ENCODE results near the gene MID1. TPM values are rescaled to one million over a fixed set of nuclear protein-coding genes. Genes with fewer than 3 reads are reported as not detected.

MID1 gene
- total RNA-seq, 1 donor from 2014 or later = 0.34 TPM

DNA sequence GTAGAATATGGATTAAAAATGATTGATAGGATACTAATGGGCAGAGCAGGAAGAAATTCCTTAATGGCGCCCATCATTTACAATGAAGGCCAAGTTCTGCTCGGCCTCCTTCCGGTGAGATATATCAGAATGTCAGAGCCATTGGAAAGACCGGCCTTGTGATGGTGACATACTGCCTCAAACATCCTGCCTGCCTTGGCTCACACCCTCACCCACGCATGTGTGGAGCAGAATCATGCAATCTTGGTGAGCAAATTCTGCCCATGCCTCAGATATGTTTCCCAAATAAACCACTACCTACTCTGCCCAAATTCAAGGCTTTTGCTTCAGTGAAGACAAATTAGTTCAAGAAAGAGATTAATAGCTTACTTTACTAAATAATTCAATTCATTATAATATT, 163.3 kb downstream of the MID1 start:
- H3K27me3 Mint-ChIP-seq (ENCODE audit: low read depth) = no peaks in the 10 kb centered on the region
- no peak overlapping the region for H3K4me3 Mint-ChIP-seq (ENCODE audit: low read depth)
- no peaks in the 10 kb centered on the region for H3K36me3 Mint-ChIP-seq (ENCODE audit: low read depth)
- no peaks in the 10 kb centered on the region for H3K4me1 Mint-ChIP-seq (ENCODE audit: low read depth)
- peaks cover 3% of the 10 kb centered on the region for H3K9me3 Mint-ChIP-seq
- intact Hi-C loops (cut with micrococcal nuclease) = no loop called here
- no peak for DNase-seq (ENCODE audit: low spot score)
- no peak overlapping the region for H3K27ac Mint-ChIP-seq

GRCh38 chrX:10453945-10454344, 166.4 kb downstream of the MID1 start:
- Mint-ChIP-seq H3K4me1 (ENCODE audit: low read depth) (no peaks in the 10 kb centered on the region), H3K36me3 (ENCODE audit: low read depth) (no peaks in the 10 kb centered on the region), H3K27me3 (ENCODE audit: low read depth) (no peaks in the 10 kb centered on the region), H3K4me3 (ENCODE audit: low read depth) (no peak overlapping the region), H3K27ac (no peak overlapping the region), H3K9me3 (peaks cover 3% of the 10 kb centered on the region)
- intact Hi-C loops (cut with micrococcal nuclease) = no loop called here
- DNase-seq (ENCODE audit: low spot score) = no peak

- Mint-ChIP-seq H3K4me1 (ENCODE audit: low read depth) (no peaks in the 10 kb centered on the region), H3K4me3 (ENCODE audit: low read depth) (no peak overlapping the region), H3K36me3 (ENCODE audit: low read depth) (no peaks in the 10 kb centered on the region), H3K27ac (no peak overlapping the region), H3K9me3 (peaks cover 3% of the 10 kb centered on the region), H3K27me3 (ENCODE audit: low read depth) (no peaks in the 10 kb centered on the region)
- intact Hi-C loops (cut with micrococcal nuclease) = no loop called here
- no peak for DNase-seq (ENCODE audit: low spot score)
These were observed 169.4 kb downstream of the MID1 start for GRCh38 chrX:10450959-10451355.

GRCh38 chrX:10450229-10450958, 170.0 kb downstream of the MID1 start:
- Mint-ChIP-seq H3K27me3 (ENCODE audit: low read depth) (no peaks in the 10 kb centered on the region), H3K4me3 (ENCODE audit: low read depth) (no peak overlapping the region), H3K9me3 (peaks cover 3% of the 10 kb centered on the region), H3K27ac (no peak overlapping the region), H3K36me3 (ENCODE audit: low read depth) (no peaks in the 10 kb centered on the region), H3K4me1 (ENCODE audit: low read depth) (no peaks in the 10 kb centered on the region)
- DNase-seq (ENCODE audit: low spot score) = no peak
- intact Hi-C loops (cut with micrococcal nuclease) = no loop called here

GRCh38 chrX:10447564-10448214, 172.7 kb downstream of the MID1 start:
- no peak for DNase-seq (ENCODE audit: low spot score)
- H3K27ac Mint-ChIP-seq = no peak overlapping the region
- H3K36me3 Mint-ChIP-seq (ENCODE audit: low read depth) = no peaks in the 10 kb centered on the region
- intact Hi-C loops (cut with micrococcal nuclease) = no loop called here
- no peak overlapping the region for H3K4me3 Mint-ChIP-seq (ENCODE audit: low read depth)
- H3K4me1 Mint-ChIP-seq (ENCODE audit: low read depth) = no peaks in the 10 kb centered on the region
- no peaks in the 10 kb centered on the region for H3K9me3 Mint-ChIP-seq
- no peaks in the 10 kb centered on the region for H3K27me3 Mint-ChIP-seq (ENCODE audit: low read depth)

DNA sequence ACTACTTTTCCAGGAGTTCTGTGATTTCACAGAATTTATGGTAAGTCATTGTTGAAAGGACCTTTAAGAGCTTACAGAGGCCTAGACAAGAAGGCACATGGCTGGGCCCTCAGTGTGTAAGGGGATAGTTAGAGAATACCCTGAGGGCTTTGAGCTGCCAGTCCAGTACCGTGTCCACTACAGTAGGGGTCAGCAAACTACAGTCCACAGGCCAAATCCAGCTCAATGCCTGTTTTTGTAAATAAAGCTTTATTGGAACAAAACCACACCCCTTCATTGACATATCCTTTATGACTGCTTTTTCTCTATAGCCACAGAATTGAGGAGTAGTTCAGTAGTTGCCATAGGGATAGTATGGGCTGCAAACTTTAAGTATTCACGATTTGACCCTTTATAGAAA, 176.2 kb downstream of the MID1 start:
- Mint-ChIP-seq H3K4me1 (ENCODE audit: low read depth) (no peaks in the 10 kb centered on the region), H3K27ac (no peak overlapping the region), H3K4me3 (ENCODE audit: low read depth) (no peak overlapping the region), H3K9me3 (no peaks in the 10 kb centered on the region), H3K27me3 (ENCODE audit: low read depth) (no peaks in the 10 kb centered on the region), H3K36me3 (ENCODE audit: low read depth) (no peaks in the 10 kb centered on the region)
- intact Hi-C loops (cut with micrococcal nuclease) = no loop called here
- DNase-seq (ENCODE audit: low spot score) = no peak

GRCh38 chrX:10441464-10441863, 178.9 kb downstream of the MID1 start:
- Mint-ChIP-seq H3K36me3 (ENCODE audit: low read depth) (no peaks in the 10 kb centered on the region), H3K27ac (no peak overlapping the region), H3K4me1 (ENCODE audit: low read depth) (no peaks in the 10 kb centered on the region), H3K4me3 (ENCODE audit: low read depth) (no peak overlapping the region), H3K27me3 (ENCODE audit: low read depth) (no peaks in the 10 kb centered on the region), H3K9me3 (no peaks in the 10 kb centered on the region)
- intact Hi-C loops (cut with micrococcal nuclease) = no loop called here
- DNase-seq (ENCODE audit: low spot score) = no peak

DNA sequence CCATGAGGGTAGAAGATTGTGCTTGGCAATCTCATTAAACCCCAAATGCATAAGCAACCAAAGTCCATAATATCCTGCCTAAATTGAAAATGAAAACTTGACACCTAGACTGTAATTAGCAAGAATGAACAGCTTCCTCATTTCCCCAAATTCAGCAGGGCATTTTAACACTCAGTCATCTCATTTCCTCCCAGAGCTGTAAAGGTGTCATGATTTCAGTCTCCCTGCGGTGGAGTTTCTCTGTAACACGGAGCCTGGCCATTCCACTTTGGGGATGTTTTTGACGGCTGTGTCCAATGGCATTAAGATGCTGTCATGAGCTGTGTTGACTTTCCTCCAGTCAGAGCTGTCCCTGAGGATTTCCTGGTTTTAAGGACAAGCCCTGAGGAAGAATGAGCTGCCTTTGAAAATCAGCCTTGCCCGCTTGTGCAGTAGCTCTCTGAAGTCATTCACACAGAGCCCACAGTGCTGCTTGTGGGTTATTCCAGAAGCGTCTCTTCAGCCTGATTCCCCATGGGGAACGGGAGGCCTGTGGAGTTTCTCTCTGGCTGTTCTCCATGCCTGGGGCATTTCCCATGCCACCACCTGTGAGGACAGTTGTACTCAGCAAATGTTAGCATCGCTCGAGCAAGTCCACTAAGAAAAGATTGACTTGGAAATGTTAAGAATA, 187.0 kb downstream of the MID1 start:
- Mint-ChIP-seq H3K9me3 (no peaks in the 10 kb centered on the region), H3K27ac (no peak overlapping the region), H3K4me1 (ENCODE audit: low read depth) (no peaks in the 10 kb centered on the region), H3K4me3 (ENCODE audit: low read depth) (no peak overlapping the region), H3K36me3 (ENCODE audit: low read depth) (no peaks in the 10 kb centered on the region), H3K27me3 (ENCODE audit: low read depth) (no peaks in the 10 kb centered on the region)
- DNase-seq (ENCODE audit: low spot score) = no peak
- intact Hi-C loops (cut with micrococcal nuclease) = no loop called here

GRCh38 chrX:10429908-10430307, 190.5 kb downstream of the MID1 start:
- Mint-ChIP-seq H3K4me3 (ENCODE audit: low read depth) (no peak overlapping the region), H3K4me1 (ENCODE audit: low read depth) (no peaks in the 10 kb centered on the region), H3K9me3 (no peaks in the 10 kb centered on the region), H3K27me3 (ENCODE audit: low read depth) (no peaks in the 10 kb centered on the region), H3K27ac (no peak overlapping the region), H3K36me3 (ENCODE audit: low read depth) (no peaks in the 10 kb centered on the region)
- intact Hi-C loops (cut with micrococcal nuclease) = no loop called here
- no peak for DNase-seq (ENCODE audit: low spot score)

DNA sequence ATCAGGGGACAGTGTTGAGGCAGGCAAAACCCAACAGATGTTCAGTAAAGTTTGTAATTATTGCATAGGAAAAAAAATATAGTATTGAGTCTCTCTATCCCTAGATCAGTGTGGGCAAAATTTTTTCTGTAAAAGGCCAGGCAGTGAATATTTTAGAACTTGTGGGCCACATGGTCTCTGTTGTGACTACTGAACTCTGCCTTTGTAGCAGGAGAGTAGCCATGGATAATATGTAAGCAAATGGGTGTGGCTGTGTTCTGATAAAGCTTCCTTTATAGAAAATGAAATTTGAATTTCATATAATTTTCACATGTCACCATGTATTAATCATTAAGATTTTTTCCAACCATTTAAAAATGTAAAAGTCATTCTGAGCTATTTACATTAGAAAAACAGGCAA, 193.1 kb downstream of the MID1 start:
- DNase-seq (ENCODE audit: low spot score) = no peak
- Mint-ChIP-seq H3K27ac (no peak overlapping the region), H3K9me3 (no peaks in the 10 kb centered on the region), H3K4me1 (ENCODE audit: low read depth) (no peaks in the 10 kb centered on the region), H3K27me3 (ENCODE audit: low read depth) (no peaks in the 10 kb centered on the region), H3K4me3 (ENCODE audit: low read depth) (no peak overlapping the region), H3K36me3 (ENCODE audit: low read depth) (no peaks in the 10 kb centered on the region)
- intact Hi-C loops (cut with micrococcal nuclease) = no loop called here

GRCh38 chrX:10423716-10424115, 196.7 kb downstream of the MID1 start:
- Mint-ChIP-seq H3K9me3 (no peaks in the 10 kb centered on the region), H3K36me3 (ENCODE audit: low read depth) (no peaks in the 10 kb centered on the region), H3K4me3 (ENCODE audit: low read depth) (no peak overlapping the region), H3K4me1 (ENCODE audit: low read depth) (no peaks in the 10 kb centered on the region), H3K27me3 (ENCODE audit: low read depth) (no peaks in the 10 kb centered on the region), H3K27ac (no peak overlapping the region)
- DNase-seq (ENCODE audit: low spot score) = no peak
- intact Hi-C loops (cut with micrococcal nuclease) = no loop called here

GRCh38 chrX:10420134-10420533, 200.3 kb downstream of the MID1 start:
- Mint-ChIP-seq H3K9me3 (no peaks in the 10 kb centered on the region), H3K36me3 (ENCODE audit: low read depth) (no peaks in the 10 kb centered on the region), H3K4me3 (ENCODE audit: low read depth) (no peak overlapping the region), H3K27me3 (ENCODE audit: low read depth) (no peaks in the 10 kb centered on the region), H3K4me1 (ENCODE audit: low read depth) (no peaks in the 10 kb centered on the region), H3K27ac (no peak overlapping the region)
- intact Hi-C loops (cut with micrococcal nuclease) = no loop called here
- no peak for DNase-seq (ENCODE audit: low spot score)

DNA sequence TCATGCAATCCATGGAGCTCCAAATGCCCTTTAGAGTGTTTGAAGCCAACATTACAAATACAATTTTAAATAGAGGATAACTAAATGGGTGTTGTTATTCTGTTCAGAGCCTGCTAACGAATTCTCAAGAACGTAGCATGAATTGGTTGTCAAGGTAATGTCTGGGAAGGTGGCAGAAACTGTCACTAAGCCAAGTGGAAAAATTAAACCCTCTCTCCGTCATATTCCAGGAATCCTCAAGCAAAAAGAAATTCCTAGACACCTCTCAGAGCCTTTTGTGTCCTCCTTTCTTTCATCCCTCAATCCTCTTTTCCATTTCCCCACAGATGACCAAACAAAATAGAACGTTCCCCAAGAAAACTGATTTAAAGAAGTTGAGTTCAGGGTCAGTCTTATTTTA, 204.0 kb downstream of the MID1 start:
- H3K27me3 Mint-ChIP-seq (ENCODE audit: low read depth) = no peaks in the 10 kb centered on the region
- H3K4me3 Mint-ChIP-seq (ENCODE audit: low read depth) = no peak overlapping the region
- intact Hi-C loops (cut with micrococcal nuclease) = no loop called here
- H3K9me3 Mint-ChIP-seq = no peaks in the 10 kb centered on the region
- DNase-seq (ENCODE audit: low spot score) = no peak
- H3K27ac Mint-ChIP-seq = no peak overlapping the region
- H3K4me1 Mint-ChIP-seq (ENCODE audit: low read depth) = no peaks in the 10 kb centered on the region
- H3K36me3 Mint-ChIP-seq (ENCODE audit: low read depth) = no peaks in the 10 kb centered on the region
